CD4-positive, alpha-beta T cell treated with Interleukin-4 for 1 hour (primary cell): ENCODE data around the gene NF1.
"Not testable (repeated sequence)": the region's sequence is repeated elsewhere in the genome, so short reads cannot be mapped to it uniquely, and the experiment has no call there.

Source experiments
- DNase-seq, 2 donors: peaks; one replicate each; pipeline ENCODE4 v3.0.0-alpha.2; 2020 to 2022

NF1 gene

GRCh38 chr17:31345191-31345747 is 250.5 kb downstream of the NF1 start:
- not testable (repeated sequence) for DNase-seq

- DNase-seq: no peak
Measured at GRCh38 chr17:31349454-31349853, 254.7 kb downstream of the NF1 start.

- DNase-seq: no peak
Measured at GRCh38 chr17:31355935-31356334, 261.2 kb downstream of the NF1 start.

- no peak for DNase-seq
Measured at GRCh38 chr17:31357091-31357490, 262.3 kb downstream of the NF1 start.

GRCh38 chr17:31357839-31358394 is 263.1 kb downstream of the NF1 start:
- DNase-seq: no peak

GRCh38 chr17:31364012-31364411 is 269.2 kb downstream of the NF1 start:
- DNase-seq: no peak

GRCh38 chr17:31366088-31366487 is 271.3 kb downstream of the NF1 start:
- DNase-seq: no peak

GRCh38 chr17:31369266-31369665 is 274.5 kb downstream of the NF1 start:
- DNase-seq: no peak

GRCh38 chr17:31371511-31372097 is 276.8 kb downstream of the NF1 start:
- DNase-seq: no peak

GRCh38 chr17:31373150-31374093 is 278.6 kb downstream of the NF1 start:
- peak; percentile 31 to 75 for DNase-seq

- DNase-seq: no peak
Measured at GRCh38 chr17:31374094-31374447, 279.3 kb downstream of the NF1 start.

GRCh38 chr17:31374503-31374902 is 279.7 kb downstream of the NF1 start:
- DNase-seq: no peak

- no peak for DNase-seq
Measured at GRCh38 chr17:31378638-31379037, 283.9 kb downstream of the NF1 start.

GRCh38 chr17:31379597-31380205 is 284.9 kb downstream of the NF1 start:
- no peak for DNase-seq

GRCh38 chr17:31381165-31381668 is 286.4 kb downstream of the NF1 start:
- DNase-seq: no peak

GRCh38 chr17:31382668-31383275 is 288.0 kb downstream of the NF1 start:
- not testable (repeated sequence) for DNase-seq

- DNase-seq: not testable (repeated sequence)
Measured at GRCh38 chr17:31383488-31383887, 288.7 kb downstream of the NF1 start.

GRCh38 chr17:31385428-31386285 is 290.9 kb downstream of the NF1 start:
- no peak for DNase-seq

GRCh38 chr17:31386542-31387075 is 291.8 kb downstream of the NF1 start:
- no peak for DNase-seq

- DNase-seq: no peak
Measured at GRCh38 chr17:31387438-31387837, 292.7 kb downstream of the NF1 start.

GRCh38 chr17:31388351-31388750 is 293.6 kb downstream of the NF1 start:
- DNase-seq: no peak
